ENCODE measurements around the gene SULT1B1. TPM values are rescaled to one million over a fixed set of nuclear protein-coding genes. Genes with fewer than 3 reads are reported as not detected.

The SULT1B1 gene
- total RNA-seq, 1 experiment from 2014 or later = 0.63 TPM

DNA sequence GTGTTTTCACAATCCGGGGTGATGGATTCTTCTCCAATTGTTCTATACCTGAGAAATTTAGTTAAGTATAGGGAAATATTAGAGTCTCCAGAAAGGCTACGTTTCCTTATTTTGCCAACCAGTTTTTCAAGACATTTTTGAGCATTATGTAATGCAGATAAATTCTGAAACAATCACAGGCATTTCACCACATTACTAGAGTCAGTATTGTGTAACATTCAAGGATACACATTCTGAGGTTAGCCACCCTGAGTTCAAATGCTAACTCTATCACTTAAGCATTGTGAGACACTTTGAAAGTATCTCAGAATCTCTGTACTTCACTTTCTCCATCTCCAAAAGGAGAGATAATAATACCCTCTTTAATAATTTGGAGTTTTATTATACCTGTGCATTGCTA lies 10.6 kb downstream of the SULT1B1 start:
- no peak for DNase-seq (ENCODE audit: low read depth)

DNA sequence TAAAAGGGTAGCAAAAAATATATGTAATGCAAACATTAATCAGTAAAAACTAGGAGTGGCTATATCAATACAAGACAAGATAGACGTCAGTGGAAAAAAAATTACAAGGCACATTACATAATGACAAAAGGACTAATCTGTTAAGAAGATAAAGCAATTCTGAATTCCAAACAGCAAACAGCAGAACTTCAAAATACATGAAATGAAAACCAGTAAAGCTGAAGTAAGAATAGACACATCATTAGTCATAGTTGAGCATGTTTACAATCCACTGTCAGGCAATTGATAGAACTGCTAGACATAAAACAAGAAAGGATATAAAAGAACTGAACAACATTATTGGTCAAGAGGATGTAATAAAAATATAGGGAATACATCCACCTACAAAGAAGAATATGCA lies 12.2 kb downstream of the SULT1B1 start:
- DNase-seq (ENCODE audit: low read depth) = no peak

DNA sequence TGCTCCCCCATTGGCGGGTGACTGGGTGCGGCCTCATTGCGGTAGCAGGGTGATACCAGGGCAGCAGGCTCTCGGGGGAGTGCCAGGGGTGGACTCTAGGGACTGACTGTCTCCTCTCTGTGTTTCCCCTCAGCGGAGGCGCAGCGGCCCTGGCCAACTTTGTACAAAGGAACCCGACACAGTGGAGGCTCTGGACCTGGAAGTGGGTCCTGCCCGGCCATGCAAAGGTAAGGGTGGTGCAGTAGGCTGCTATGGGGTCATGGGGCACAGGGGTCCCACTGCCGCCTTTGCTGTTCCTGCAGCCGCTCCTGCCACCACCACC lies 16.3 kb downstream of the SULT1B1 start:
- DNase-seq (ENCODE audit: low read depth) = no peak

DNA sequence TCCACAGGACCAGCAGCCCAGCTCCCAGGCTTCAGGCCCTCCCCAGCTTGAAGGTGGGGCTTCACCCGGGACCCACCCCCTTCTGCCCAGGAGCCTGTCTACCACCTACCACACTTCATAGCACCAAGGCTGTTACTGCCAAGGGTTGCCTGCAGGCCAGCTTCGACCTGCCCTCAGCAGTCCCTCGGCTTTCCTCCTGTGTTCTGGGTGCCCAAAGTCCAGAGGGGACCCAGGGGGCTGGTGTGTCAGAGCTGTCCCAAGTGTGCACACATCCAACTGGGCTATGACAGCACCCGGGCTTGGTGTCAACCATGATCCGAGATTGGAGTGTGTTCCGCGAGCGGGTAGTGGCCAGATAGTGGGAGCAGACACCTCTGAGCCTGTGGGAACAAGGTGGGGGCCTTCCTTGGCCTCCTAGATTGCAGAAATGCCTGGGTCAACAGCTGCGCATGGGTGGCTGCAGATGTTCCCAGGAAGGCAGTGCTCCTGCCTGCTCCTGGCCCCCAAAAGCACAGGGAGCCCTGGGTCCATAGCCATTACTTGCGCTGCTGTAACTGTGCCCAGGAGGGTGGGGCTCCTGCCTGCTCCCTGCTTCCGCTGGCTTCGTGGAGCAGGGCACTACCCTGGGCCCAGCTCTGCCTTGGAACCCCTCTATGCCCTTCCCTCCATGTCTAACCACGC lies 16.8 kb downstream of the SULT1B1 start:
- DNase-seq (ENCODE audit: low read depth) = no peak

DNA sequence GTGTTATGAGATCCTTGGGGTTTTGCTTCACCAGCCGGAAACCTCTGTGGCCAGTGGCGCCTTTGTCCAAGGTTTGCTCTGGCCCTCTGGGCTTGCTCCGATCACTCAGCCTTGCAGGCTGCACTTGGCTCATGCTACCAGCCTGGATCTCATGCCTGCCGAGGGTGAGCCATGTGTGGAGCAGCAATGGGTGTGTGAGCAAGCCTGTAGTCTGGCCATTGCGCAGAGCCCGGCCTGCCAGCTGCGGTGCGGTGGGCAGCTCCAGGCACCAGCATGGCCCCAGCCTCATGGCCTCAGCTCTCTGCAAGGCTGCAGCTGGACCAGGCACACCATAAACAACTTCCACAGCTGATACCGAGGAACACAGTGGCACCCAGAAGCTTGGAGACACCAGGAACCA lies 17.8 kb downstream of the SULT1B1 start:
- DNase-seq (ENCODE audit: low read depth) = no peak

- no peak for DNase-seq (ENCODE audit: low read depth)
These were observed 21.5 kb downstream of the SULT1B1 start for GRCh38 chr4:69738872-69739271.

GRCh38 chr4:69735119-69735518 lies 25.3 kb downstream of the SULT1B1 start:
- DNase-seq (ENCODE audit: low read depth) = no peak

DNA sequence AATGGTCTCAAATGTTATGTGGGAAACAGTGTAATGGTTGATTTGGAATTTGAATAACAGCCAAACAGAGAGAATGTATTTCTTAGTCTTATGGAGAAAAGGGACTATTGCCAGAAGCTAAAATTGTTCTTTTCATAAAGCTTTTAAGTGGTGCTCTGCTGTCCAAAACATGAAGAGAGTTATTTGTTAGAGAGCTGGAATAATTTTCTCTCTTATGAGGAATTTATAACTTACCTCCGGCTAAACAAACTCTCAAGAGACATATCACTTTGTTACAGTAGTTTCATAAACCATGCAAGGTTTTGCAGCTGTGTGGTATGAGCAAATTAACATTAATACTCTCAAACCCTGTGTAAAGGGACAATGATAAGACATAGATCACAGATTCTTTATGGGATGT lies 28.6 kb downstream of the SULT1B1 start:
- no peak for DNase-seq (ENCODE audit: low read depth)

DNA sequence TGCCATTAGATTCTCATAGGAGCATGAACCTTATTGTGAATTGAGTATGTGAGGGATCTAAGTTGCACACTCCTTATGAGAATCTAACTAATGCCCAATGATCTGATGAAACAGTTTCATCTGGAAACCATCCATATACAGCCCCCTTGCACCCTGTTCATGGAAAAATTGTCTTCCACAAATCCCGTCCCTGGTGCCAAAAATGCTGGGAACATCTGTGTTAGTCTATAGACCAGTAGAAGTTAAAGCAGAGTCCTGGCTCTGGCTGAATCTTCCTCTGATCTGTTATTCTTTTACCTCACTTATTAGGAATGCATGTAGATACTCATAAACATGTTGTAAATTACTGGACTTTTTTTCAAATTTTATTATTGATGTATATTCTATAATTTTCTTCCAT lies 29.2 kb downstream of the SULT1B1 start:
- DNase-seq (ENCODE audit: low read depth) = no peak

GRCh38 chr4:69730002-69730401 lies 30.4 kb downstream of the SULT1B1 start:
- DNase-seq (ENCODE audit: low read depth) = no peak

GRCh38 chr4:69727926-69728325 lies 32.5 kb downstream of the SULT1B1 start:
- no peak for DNase-seq (ENCODE audit: low read depth)

DNA sequence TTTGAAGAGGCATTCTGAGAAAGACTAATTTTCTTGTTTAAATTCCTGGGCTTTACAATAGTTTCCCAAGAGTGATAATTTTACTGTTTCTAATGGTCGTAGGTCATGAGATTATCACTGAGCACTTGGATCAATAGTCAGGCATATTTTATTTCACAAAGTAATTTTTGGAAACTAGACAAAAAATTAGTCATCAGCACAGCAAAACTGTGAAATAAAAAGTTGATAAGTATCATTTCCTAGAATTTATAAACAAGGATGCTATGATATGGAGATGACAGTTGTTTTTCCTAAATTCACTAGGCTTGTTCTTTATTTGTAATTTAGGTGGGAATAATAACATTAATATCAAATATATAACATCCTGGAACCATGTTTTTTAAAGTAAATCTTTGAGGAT lies 33.0 kb downstream of the SULT1B1 start:
- DNase-seq (ENCODE audit: low read depth) = no peak

DNA sequence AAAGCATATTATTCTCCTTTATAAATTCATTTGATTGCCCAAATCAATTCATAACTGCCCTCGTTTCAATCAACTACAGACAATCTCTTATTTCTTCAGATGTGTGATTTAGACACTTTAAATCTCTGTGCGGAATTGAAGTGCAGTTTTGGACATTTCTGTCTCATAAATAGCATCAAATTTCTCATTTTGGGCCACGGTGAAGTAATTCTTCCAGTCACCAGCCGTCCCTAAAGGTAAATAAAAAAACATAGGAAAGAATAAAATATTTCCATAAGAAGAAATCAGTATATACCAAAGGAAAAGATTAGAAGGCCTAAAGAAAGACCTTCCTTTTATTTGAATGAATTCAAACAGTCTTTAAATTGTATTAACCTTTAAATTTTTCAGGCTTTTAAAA lies 33.4 kb downstream of the SULT1B1 start:
- DNase-seq (ENCODE audit: low read depth) = no peak

- DNase-seq (ENCODE audit: low read depth) = no peak
These were observed 41.8 kb downstream of the SULT1B1 start for GRCh38 chr4:69718396-69719271.

DNA sequence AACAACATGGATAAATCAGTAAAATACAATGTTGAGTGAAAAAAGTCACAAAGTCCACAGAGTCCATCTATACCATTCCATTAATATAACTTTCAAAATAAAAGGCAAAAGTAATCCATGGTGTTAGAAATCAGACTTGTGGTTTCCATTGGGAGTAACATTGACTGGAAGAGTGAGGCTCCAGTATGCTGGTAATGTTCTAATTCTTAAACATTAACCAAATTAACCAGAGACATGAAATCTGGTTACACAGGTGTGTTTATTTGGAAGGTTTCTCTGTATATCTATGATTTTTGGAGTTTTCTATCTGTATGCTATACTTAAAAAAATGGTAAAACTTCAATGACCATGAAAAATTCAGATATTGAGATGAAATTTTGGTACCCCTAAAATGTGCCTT lies 42.6 kb downstream of the SULT1B1 start:
- no peak for DNase-seq (ENCODE audit: low read depth)

DNA sequence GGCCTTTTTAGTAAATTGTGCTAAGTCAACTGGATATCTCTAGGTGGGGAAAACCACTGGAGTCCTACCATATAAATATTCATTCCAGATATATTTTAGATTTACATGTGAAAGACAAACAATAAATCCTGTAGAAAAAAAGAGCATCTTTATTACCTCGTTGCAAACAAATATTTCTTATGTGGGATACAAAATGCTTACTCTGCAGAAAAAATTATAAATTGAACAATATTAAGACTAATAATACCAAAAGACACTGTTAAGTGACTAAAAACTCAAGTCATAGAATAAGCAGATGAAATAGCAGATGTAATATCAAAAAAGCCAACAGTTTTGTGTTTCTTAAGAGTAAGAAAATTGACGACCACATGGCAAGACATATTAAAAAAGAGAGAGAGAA lies 43.8 kb downstream of the SULT1B1 start:
- no peak for DNase-seq (ENCODE audit: low read depth)

- DNase-seq (ENCODE audit: low read depth) = no peak
These were observed 46.3 kb downstream of the SULT1B1 start for GRCh38 chr4:69714086-69714485.

GRCh38 chr4:69713593-69713992 lies 46.8 kb downstream of the SULT1B1 start:
- DNase-seq (ENCODE audit: low read depth) = no peak

DNA sequence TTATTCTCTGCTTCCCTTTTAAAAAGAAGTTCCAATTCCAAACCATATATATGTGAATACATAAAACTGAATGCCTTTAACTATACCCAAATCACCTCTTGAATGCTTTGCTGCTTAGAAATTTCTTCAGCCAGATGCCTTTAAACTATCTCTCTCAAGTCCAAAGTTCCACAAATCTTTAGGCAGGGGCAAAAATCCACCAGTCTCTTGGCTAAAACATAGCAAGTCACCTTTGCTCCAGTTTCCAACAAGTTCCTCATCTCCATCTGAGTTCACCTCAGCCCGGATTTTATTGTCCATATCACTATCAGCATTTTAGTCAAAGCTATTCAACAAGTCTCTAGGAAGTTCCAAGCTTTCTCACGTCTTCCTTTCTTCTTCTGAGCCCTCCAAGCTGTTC lies 49.8 kb downstream of the SULT1B1 start:
- DNase-seq (ENCODE audit: low read depth) = no peak

GRCh38 chr4:69708211-69708610 lies 52.2 kb downstream of the SULT1B1 start:
- no peak for DNase-seq (ENCODE audit: low read depth)

- no peak for DNase-seq (ENCODE audit: low read depth)
These were observed 52.6 kb downstream of the SULT1B1 start for GRCh38 chr4:69707807-69708206.

DNA sequence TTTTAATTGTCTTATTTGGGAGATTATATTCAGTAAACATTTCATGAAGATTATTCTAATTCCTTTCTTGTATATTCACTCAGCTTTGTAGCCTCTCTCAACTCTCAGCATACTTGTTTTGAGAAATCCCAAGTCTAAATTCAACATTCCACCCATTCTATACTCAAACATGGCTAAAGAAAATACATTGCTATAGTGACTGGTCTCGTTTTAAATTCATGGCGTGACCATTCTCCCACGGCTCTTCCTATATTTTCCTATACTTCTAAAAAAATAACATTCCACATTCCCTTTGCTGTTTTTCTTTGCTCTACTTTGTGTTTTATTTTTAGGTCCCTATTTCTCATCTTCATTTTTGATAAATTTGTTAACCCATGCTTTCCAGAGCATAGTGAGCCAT lies 58.2 kb downstream of the SULT1B1 start:
- no peak for DNase-seq (ENCODE audit: low read depth)

- no peak for DNase-seq (ENCODE audit: low read depth)
These were observed 58.7 kb downstream of the SULT1B1 start for GRCh38 chr4:69701696-69702095.

Data from Daoy (cell line).